ENCODE measurements around the gene KLHL3. TPM values are rescaled to one million over a fixed set of nuclear protein-coding genes. Genes with fewer than 3 reads are reported as not detected.

Gene KLHL3
- total and polyA plus RNA-seq, 2 donors (not counting 3 experiments of a cell fraction or from before 2014, with no cell fraction given), result 8.8 to 13.6 TPM

DNA sequence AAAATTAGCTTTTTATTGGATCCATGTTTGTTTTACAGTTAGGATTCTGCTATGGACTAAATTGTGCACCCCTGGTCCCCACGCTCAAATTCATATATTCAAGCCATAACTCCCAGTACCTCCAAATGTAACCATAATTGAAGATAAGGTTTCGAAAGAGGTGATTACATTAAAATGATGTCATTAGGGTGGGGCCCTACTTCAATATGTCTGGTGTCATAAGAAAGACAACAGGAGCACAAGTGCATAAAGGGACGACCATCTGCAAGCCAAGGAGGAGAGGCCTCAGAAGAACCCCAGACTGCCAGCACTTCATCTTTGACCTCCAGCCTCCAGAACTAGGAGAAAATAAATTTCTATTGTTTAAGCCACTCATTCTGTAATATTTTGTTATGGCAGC lies 25.7 kb upstream of the KLHL3 start:
- H4K20me1 ChIP-seq (replicated peaks; ENCODE audit: control insufficient read depth, extremely low read depth, insufficient read depth, low read length), result no peaks in the 10 kb centered on the region
- H3K4me1 ChIP-seq (ENCODE audit: control insufficient read depth, extremely low read depth, insufficient read depth, low read length), result no peaks in the 10 kb centered on the region
- H3K9ac ChIP-seq (replicated peaks; ENCODE audit: extremely low read depth, insufficient read depth, low read length), result no peak overlapping the region
- POLR2A ChIA-PET, result no interaction called here
- H3K27me3 ChIP-seq (ENCODE audit: control insufficient read depth in 2 of 2, insufficient read depth in 2 of 2, low read length in 2 of 2), result peaks cover 2% of the 10 kb centered on the region in 2 experiments
- H3K79me2 ChIP-seq (ENCODE audit: control insufficient read depth, insufficient read depth, low read length), result no peaks in the 10 kb centered on the region
- no peak for FAIRE-seq
- H3K9me3 ChIP-seq (replicated peaks; ENCODE audit: control insufficient read depth, insufficient read depth, low read length), result no peaks in the 10 kb centered on the region
- H3K9me1 ChIP-seq (replicated peaks; ENCODE audit: control insufficient read depth, extremely low read depth, insufficient read depth, low read length), result no peaks in the 10 kb centered on the region
- TF ChIP-seq POLR2AphosphoS5 (IDR thresholded peaks at IDR 0.05; ENCODE audit: insufficient read depth, low read depth, low read length), result no peak
- no peak for TF ChIP-seq POLR2A (IDR thresholded peaks at IDR 0.05; ENCODE audit: low read depth, low read length)
- TF ChIP-seq, protein P1, sequence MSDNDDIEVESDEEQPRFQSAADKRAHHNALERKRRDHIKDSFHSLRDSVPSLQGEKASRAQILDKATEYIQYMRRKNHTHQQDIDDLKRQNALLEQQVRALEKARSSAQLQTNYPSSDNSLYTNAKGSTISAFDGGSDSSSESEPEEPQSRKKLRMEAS (IDR thresholded peaks at IDR 0.05; ENCODE audit: insufficient read depth, insufficient read length), result no peak
- TF ChIP-seq MYC (IDR thresholded peaks at IDR 0.05; ENCODE audit: low read depth, low read length), result no peak
- no peak for TF ChIP-seq EZH2 (IDR thresholded peaks at IDR 0.05; ENCODE audit: borderline replicate concordance, low read depth, low read length, severe bottlenecking)
- no peak for TF ChIP-seq GATA2 (IDR thresholded peaks at IDR 0.05; ENCODE audit: insufficient read depth, insufficient read length, low read depth, low read length)
- TF ChIP-seq CTCF (IDR thresholded peaks at IDR 0.05; ENCODE audit: extremely low read depth in 1 of 2, insufficient read depth in 1 of 2, low read depth in 1 of 2, low read length in 2 of 2), result no peak
- TF ChIP-seq FOS (IDR thresholded peaks at IDR 0.05; ENCODE audit: borderline replicate concordance, insufficient read depth, low read length), result no peak
- TF ChIP-seq JUN (IDR thresholded peaks at IDR 0.05; ENCODE audit: borderline replicate concordance, insufficient read depth, insufficient read length, low read depth), result no peak
- CTCF ChIA-PET, result interaction anchor here (0.8 to 6.1 kb wide), 4 partner anchors 10 to 132 kb away, joined by 3 to 50 read pairs (median 6); no protein-coding TSS in a partner anchor
- H3K36me3 ChIP-seq (ENCODE audit: control insufficient read depth in 2 of 2, extremely low read depth in 1 of 2, insufficient read depth in 2 of 2, low read length in 2 of 2), result no peaks in the 10 kb centered on the region
- intact Hi-C loops (cut with micrococcal nuclease) (no loop called here), dilution Hi-C loops (cut with MboI; ENCODE audit: extremely low pct_ligation_motif_present, low sequenced_read_pairs) (loop anchor here (25.0 kb wide), 1 partner anchor 99 kb away; no protein-coding TSS in a partner anchor)
- no peak overlapping the region for H3K4me2 ChIP-seq (ENCODE audit: insufficient read depth, low read length)
- H3K4me3 ChIP-seq (replicated peaks in 1 of 3; ENCODE audit: insufficient read depth in 1 of 3, low read depth in 1 of 3, low read length in 3 of 3), result no peak overlapping the region
- no peak for DNase-seq (ENCODE audit: low read depth, low spot score)
- no TSS peak for BruUV-seq (replicated peaks)
- H3K27ac ChIP-seq (ENCODE audit: insufficient read depth, low read depth, low read length), result no peak overlapping the region
- H2AFZ ChIP-seq (ENCODE audit: low read depth, low read length), result no peak overlapping the region

Measured in endothelial cell of umbilical vein (primary cell).